ENCODE measurements around the gene RNPEPL1.

Gene RNPEPL1

GRCh38 chr2:240576436-240577205 is 8.3 kb downstream of the RNPEPL1 start:
- no peak for DNase-seq (ENCODE audit: low read depth)

GRCh38 chr2:240577281-240578109 is 9.2 kb downstream of the RNPEPL1 start:
- no peak for DNase-seq (ENCODE audit: low read depth)

GRCh38 chr2:240578110-240578450 is 9.8 kb downstream of the RNPEPL1 start:
- no peak for DNase-seq (ENCODE audit: low read depth)

GRCh38 chr2:240578488-240578887 is 10.2 kb downstream of the RNPEPL1 start:
- DNase-seq (ENCODE audit: low read depth) = no peak

- no peak for DNase-seq (ENCODE audit: low read depth)
Measured at GRCh38 chr2:240579071-240579762, 10.9 kb downstream of the RNPEPL1 start.

GRCh38 chr2:240579771-240580614 is 11.7 kb downstream of the RNPEPL1 start:
- DNase-seq (ENCODE audit: low read depth) = no peak

- no peak for DNase-seq (ENCODE audit: low read depth)
Measured at GRCh38 chr2:240581811-240582210, 13.5 kb downstream of the RNPEPL1 start.

- no peak for DNase-seq (ENCODE audit: low read depth)
Measured at GRCh38 chr2:240582781-240583180, 14.5 kb downstream of the RNPEPL1 start.

GRCh38 chr2:240583774-240584173 is 15.5 kb downstream of the RNPEPL1 start:
- no peak for DNase-seq (ENCODE audit: low read depth)

- no peak for DNase-seq (ENCODE audit: low read depth)
Measured at GRCh38 chr2:240584486-240585031, 16.3 kb downstream of the RNPEPL1 start.

GRCh38 chr2:240585101-240585500 is 16.8 kb downstream of the RNPEPL1 start:
- no peak for DNase-seq (ENCODE audit: low read depth)

GRCh38 chr2:240585681-240586197 is 17.5 kb downstream of the RNPEPL1 start:
- DNase-seq (ENCODE audit: low read depth) = no peak

GRCh38 chr2:240586198-240586918 is 18.1 kb downstream of the RNPEPL1 start, which contains the start of gene CAPN10:
CAPN10 (plus strand) TSS chr2:240586734; CDS start chr2:240586912, 178 bp downstream.
- peak; percentile 43 for DNase-seq (ENCODE audit: low read depth)

- DNase-seq (ENCODE audit: low read depth) = no peak
Measured at GRCh38 chr2:240586919-240587800, 18.9 kb downstream of the RNPEPL1 start.

GRCh38 chr2:240588006-240588655 is 19.8 kb downstream of the RNPEPL1 start:
- DNase-seq (ENCODE audit: low read depth) = no peak

GRCh38 chr2:240588669-240589068 is 20.4 kb downstream of the RNPEPL1 start:
- no peak for DNase-seq (ENCODE audit: low read depth)

- no peak for DNase-seq (ENCODE audit: low read depth)
Measured at GRCh38 chr2:240589375-240589774, 21.1 kb downstream of the RNPEPL1 start.

- no peak for DNase-seq (ENCODE audit: low read depth)
Measured at GRCh38 chr2:240589850-240590525, 21.7 kb downstream of the RNPEPL1 start.

Measured in HS-27A (cell line).